HG03442 (cell line): Measurements from ENCODE around the gene TMEM190.

Experiments used
- ATAC-seq: cut with Tn5 transposase; IDR thresholded peaks from one replicate; pipeline ENCODE4 v1.9.1; 2021; ENCODE audit warnings: mild to moderate bottlenecking, moderate library complexity; ENCODE audit not compliant: unreplicated experiment

Gene TMEM190

GRCh38 chr19:55350620-55351315 lies 25.9 kb upstream of the TMEM190 start:
- no peak for ATAC-seq

- ATAC-seq = no peak
These were observed 24.6 kb upstream of the TMEM190 start for GRCh38 chr19:55352040-55352439.

- ATAC-seq = no peak
These were observed 24.0 kb upstream of the TMEM190 start for GRCh38 chr19:55352549-55353145.

GRCh38 chr19:55353356-55353802 lies 23.2 kb upstream of the TMEM190 start:
- ATAC-seq = no peak

GRCh38 chr19:55353803-55354697 lies 22.6 kb upstream of the TMEM190 start:
- ATAC-seq = no peak

- ATAC-seq = no peak
These were observed 21.9 kb upstream of the TMEM190 start, which contains the start of gene COX6B2 for GRCh38 chr19:55354698-55355212. Gene COX6B2 (minus strand): TSS chr19:55354719. CDS start chr19:55354521, 198 bp downstream.

GRCh38 chr19:55355213-55355821 lies 21.3 kb upstream of the TMEM190 start:
- no peak for ATAC-seq

- no peak for ATAC-seq
These were observed 18.1 kb upstream of the TMEM190 start for GRCh38 chr19:55358493-55358892.

- no peak for ATAC-seq
These were observed 17.4 kb upstream of the TMEM190 start for GRCh38 chr19:55358943-55359908.

GRCh38 chr19:55360902-55361301 lies 15.7 kb upstream of the TMEM190 start:
- no peak for ATAC-seq

- no peak for ATAC-seq
These were observed 14.2 kb upstream of the TMEM190 start for GRCh38 chr19:55362174-55362989.

- ATAC-seq = no peak
These were observed 13.5 kb upstream of the TMEM190 start, which contains the start of gene GARIN5B for GRCh38 chr19:55362990-55363716. Gene GARIN5B (minus strand): TSS chr19:55363260. CDS start chr19:55363066, 194 bp downstream.

GRCh38 chr19:55365245-55365644 lies 11.4 kb upstream of the TMEM190 start:
- no peak for ATAC-seq

- ATAC-seq = no peak
These were observed 10.7 kb upstream of the TMEM190 start for GRCh38 chr19:55365964-55366363.

- no peak for ATAC-seq
These were observed 9.8 kb upstream of the TMEM190 start for GRCh38 chr19:55366790-55367189.

GRCh38 chr19:55368106-55368505 lies 8.5 kb upstream of the TMEM190 start:
- ATAC-seq = no peak

- ATAC-seq = no peak
These were observed 7.7 kb upstream of the TMEM190 start for GRCh38 chr19:55368701-55369563.
